ENCODE results near the gene NDUFB4. TPM values are rescaled to one million over a fixed set of nuclear protein-coding genes. Genes with fewer than 3 reads are reported as not detected.

The NDUFB4 gene
- total RNA-seq, 1 experiment from 2014 or later = 161 TPM

GRCh38 chr3:120557115-120557514, 39.0 kb upstream of the NDUFB4 start:
- H3K4me1 ChIP-seq (ENCODE audit: control insufficient read depth in 1 of 2, insufficient read depth in 2 of 2, low read length in 2 of 2) = peaks cover 15 to 35% of the 10 kb centered on the region in 2 experiments
- CTCF ChIA-PET = interaction anchor here (0.7 to 5.9 kb wide), 4 partner anchors 10 to 238 kb away, joined by 3 to 157 read pairs (median 4); no protein-coding TSS in a partner anchor
- BruUV-seq (replicated peaks) = no TSS peak
- H3K79me2 ChIP-seq (ENCODE audit: insufficient read depth, low read length) = no peaks in the 10 kb centered on the region
- TF ChIP-seq YY1 (IDR thresholded peaks at IDR 0.05; ENCODE audit: extremely low read depth, insufficient replicate concordance, low read depth, low read length) (no peak), MAX (IDR thresholded peaks at IDR 0.05) (no peak), CTCF (IDR thresholded peaks at IDR 0.05 in 2 of 3, conservative IDR thresholded peaks at IDR 0.05 in 1 of 3; ENCODE audit: borderline replicate concordance in 1 of 3, insufficient read depth in 1 of 3, low read depth in 2 of 3, low read length in 2 of 3) (no peak), POLR2AphosphoS5 (IDR thresholded peaks at IDR 0.05; ENCODE audit: low read depth, low read length) (no peak), CEBPB (IDR thresholded peaks at IDR 0.05; ENCODE audit: low read depth) (no peak), EZH2phosphoT487 (IDR thresholded peaks at IDR 0.05; ENCODE audit: borderline replicate concordance) (no peak), RAD21 (IDR thresholded peaks at IDR 0.05; ENCODE audit: low read depth) (no peak), SIN3A (IDR thresholded peaks at IDR 0.05; ENCODE audit: low read depth) (no peak), SRF (IDR thresholded peaks at IDR 0.05; ENCODE audit: low read depth) (no peak), EZH2 (IDR thresholded peaks at IDR 0.05) (no peak), ELF1 (IDR thresholded peaks at IDR 0.05; ENCODE audit: borderline replicate concordance, low read depth) (no peak), EGR1 (IDR thresholded peaks at IDR 0.05; ENCODE audit: low read depth) (no peak), FOSL1 (IDR thresholded peaks at IDR 0.05; ENCODE audit: low read depth) (no peak), ZNF274 (IDR thresholded peaks at IDR 0.05; ENCODE audit: low read depth, low read length) (no peak)
- TF ChIP-seq, protein P1, sequence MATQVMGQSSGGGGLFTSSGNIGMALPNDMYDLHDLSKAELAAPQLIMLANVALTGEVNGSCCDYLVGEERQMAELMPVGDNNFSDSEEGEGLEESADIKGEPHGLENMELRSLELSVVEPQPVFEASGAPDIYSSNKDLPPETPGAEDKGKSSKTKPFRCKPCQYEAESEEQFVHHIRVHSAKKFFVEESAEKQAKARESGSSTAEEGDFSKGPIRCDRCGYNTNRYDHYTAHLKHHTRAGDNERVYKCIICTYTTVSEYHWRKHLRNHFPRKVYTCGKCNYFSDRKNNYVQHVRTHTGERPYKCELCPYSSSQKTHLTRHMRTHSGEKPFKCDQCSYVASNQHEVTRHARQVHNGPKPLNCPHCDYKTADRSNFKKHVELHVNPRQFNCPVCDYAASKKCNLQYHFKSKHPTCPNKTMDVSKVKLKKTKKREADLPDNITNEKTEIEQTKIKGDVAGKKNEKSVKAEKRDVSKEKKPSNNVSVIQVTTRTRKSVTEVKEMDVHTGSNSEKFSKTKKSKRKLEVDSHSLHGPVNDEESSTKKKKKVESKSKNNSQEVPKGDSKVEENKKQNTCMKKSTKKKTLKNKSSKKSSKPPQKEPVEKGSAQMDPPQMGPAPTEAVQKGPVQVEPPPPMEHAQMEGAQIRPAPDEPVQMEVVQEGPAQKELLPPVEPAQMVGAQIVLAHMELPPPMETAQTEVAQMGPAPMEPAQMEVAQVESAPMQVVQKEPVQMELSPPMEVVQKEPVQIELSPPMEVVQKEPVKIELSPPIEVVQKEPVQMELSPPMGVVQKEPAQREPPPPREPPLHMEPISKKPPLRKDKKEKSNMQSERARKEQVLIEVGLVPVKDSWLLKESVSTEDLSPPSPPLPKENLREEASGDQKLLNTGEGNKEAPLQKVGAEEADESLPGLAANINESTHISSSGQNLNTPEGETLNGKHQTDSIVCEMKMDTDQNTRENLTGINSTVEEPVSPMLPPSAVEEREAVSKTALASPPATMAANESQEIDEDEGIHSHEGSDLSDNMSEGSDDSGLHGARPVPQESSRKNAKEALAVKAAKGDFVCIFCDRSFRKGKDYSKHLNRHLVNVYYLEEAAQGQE (IDR thresholded peaks at IDR 0.05; ENCODE audit: low read depth) = no peak
- DNase-seq (ENCODE audit: low read depth, low spot score) (no peak), ATAC-seq (no peak)
- H3K27me3 ChIP-seq (ENCODE audit: insufficient read depth, low read length) = no peaks in the 10 kb centered on the region
- no peaks in the 10 kb centered on the region for H3K9me2 ChIP-seq (ENCODE audit: insufficient read depth)
- no peak overlapping the region for H3K4me3 ChIP-seq (replicated peaks in 1 of 2; ENCODE audit: low read depth in 1 of 2, low read length in 2 of 2)
- intact Hi-C loops (cut with micrococcal nuclease) = no loop called here
- no peak overlapping the region for H3K27ac ChIP-seq (ENCODE audit: low read depth, low read length)
- H3K9ac ChIP-seq (ENCODE audit: low read length) = no peak overlapping the region
- no peak overlapping the region for H2AFZ ChIP-seq (ENCODE audit: low read depth, low read length, poor library complexity, severe bottlenecking)
- no peaks in the 10 kb centered on the region for H4K20me1 ChIP-seq (ENCODE audit: insufficient read depth)
- H3K36me3 ChIP-seq (ENCODE audit: control insufficient read depth in 1 of 2, insufficient read depth in 2 of 2, low read length in 2 of 2) = no peaks in the 10 kb centered on the region
- H3K4me2 ChIP-seq (ENCODE audit: low read length) = no peak overlapping the region
- no peaks in the 10 kb centered on the region for H3K9me3 ChIP-seq (ENCODE audit: control insufficient read depth in 1 of 2, insufficient read depth in 1 of 2, low read depth in 1 of 2, low read length in 2 of 2)
- POLR2A ChIA-PET = interaction anchor here (0.7 to 1.0 kb wide), 2 partner anchors 139 to 677 kb away, joined by 3 read pairs; no protein-coding TSS in a partner anchor
- RAD21 ChIA-PET (ENCODE audit: low non-redundant PET in 1 of 2, low total read pairs in 2 of 2, uncharacterized antibody in 2 of 2, unreplicated experiment in 2 of 2) = no interaction called here
